ENCODE measurements around the gene PTPN6.

Gene PTPN6

GRCh38 chr12:6909421-6910145, 41.6 kb upstream of the PTPN6 start:
- Histone ChIP-seq H3K36me3 (ENCODE audit: insufficient read depth, low read length) (no peaks in the 10 kb centered on the region), H3K9ac (ENCODE audit: low read depth, low read length, poor library complexity, severe bottlenecking) (no peak overlapping the region), H3K9me3 (ENCODE audit: insufficient read depth, low read depth, low read length) (no peaks in the 10 kb centered on the region), H3K79me2 (ENCODE audit: insufficient read depth, low read length) (peaks cover 7% of the 10 kb centered on the region; the same call in 1 of the 2 replicates), H3K4me3 (ENCODE audit: low read length, poor library complexity, severe bottlenecking) (no peak overlapping the region), H4K20me1 (ENCODE audit: insufficient read depth, low read length, poor library complexity, severe bottlenecking) (no peaks in the 10 kb centered on the region), H3F3A (ENCODE audit: low read depth) (0 out of 2 replicates have a peak, but pooled peaks cover 4% of the 10 kb centered on the region), H3K4me2 (ENCODE audit: low read depth, low read length, poor library complexity, severe bottlenecking) (no peak overlapping the region), H3K27me3 (ENCODE audit: insufficient read depth, low read length, poor library complexity, severe bottlenecking) (no peaks in the 10 kb centered on the region), H3K4me1 (ENCODE audit: insufficient read depth, low read length, poor library complexity, severe bottlenecking) (peaks cover 16% of the 10 kb centered on the region), H2AFZ (ENCODE audit: low read length) (no peak overlapping the region), H3K9me2 (replicated peaks; ENCODE audit: low read depth, low read length) (no peaks in the 10 kb centered on the region)
- no peak for TF ChIP-seq CTCF (conservative IDR thresholded peaks at IDR 0.05; ENCODE audit: low read length)

GRCh38 chr12:6912164-6912935, 38.8 kb upstream of the PTPN6 start:
- Histone ChIP-seq H3K79me2 (ENCODE audit: insufficient read depth, low read length) (peaks cover 33% of the 10 kb centered on the region), H3F3A (ENCODE audit: low read depth) (0 out of 2 replicates have a peak, but pooled peaks cover 4% of the 10 kb centered on the region), H3K4me1 (ENCODE audit: insufficient read depth, low read length, poor library complexity, severe bottlenecking) (peaks cover 31% of the 10 kb centered on the region), H4K20me1 (ENCODE audit: insufficient read depth, low read length, poor library complexity, severe bottlenecking) (peaks cover 24% of the 10 kb centered on the region), H3K4me2 (ENCODE audit: low read depth, low read length, poor library complexity, severe bottlenecking) (no peak overlapping the region), H2AFZ (ENCODE audit: low read length) (no peak overlapping the region), H3K9ac (ENCODE audit: low read depth, low read length, poor library complexity, severe bottlenecking) (no peak overlapping the region), H3K9me2 (replicated peaks; ENCODE audit: low read depth, low read length) (no peaks in the 10 kb centered on the region), H3K4me3 (ENCODE audit: low read length, poor library complexity, severe bottlenecking) (no peak overlapping the region), H3K9me3 (ENCODE audit: insufficient read depth, low read depth, low read length) (no peaks in the 10 kb centered on the region), H3K36me3 (ENCODE audit: insufficient read depth, low read length) (peaks cover 6% of the 10 kb centered on the region; the same call in 1 of the 2 replicates), H3K27me3 (ENCODE audit: insufficient read depth, low read length, poor library complexity, severe bottlenecking) (no peaks in the 10 kb centered on the region)
- no peak for TF ChIP-seq CTCF (conservative IDR thresholded peaks at IDR 0.05; ENCODE audit: low read length)
- no peak for TF ChIP-seq EZH2phosphoT487 (IDR thresholded peaks at IDR 0.05; ENCODE audit: borderline replicate concordance)

- peaks cover 39% of the 10 kb centered on the region for H3K79me2 ChIP-seq (ENCODE audit: insufficient read depth, low read length)
- peak within 1 kb of the TSS; percentile 96 for H3K4me2 ChIP-seq (ENCODE audit: low read depth, low read length, poor library complexity, severe bottlenecking)
- peaks cover 32% of the 10 kb centered on the region for H3K4me1 ChIP-seq (ENCODE audit: insufficient read depth, low read length, poor library complexity, severe bottlenecking)
- no peaks in the 10 kb centered on the region for H3K9me2 ChIP-seq (replicated peaks; ENCODE audit: low read depth, low read length)
- H3K27me3 ChIP-seq (ENCODE audit: insufficient read depth, low read length, poor library complexity, severe bottlenecking): no peaks in the 10 kb centered on the region
- H2AFZ ChIP-seq (ENCODE audit: low read length): peak within 1 kb of the TSS; percentile 83
- 0 out of 2 replicates have a peak, but pooled peaks cover 4% of the 10 kb centered on the region for H3F3A ChIP-seq (ENCODE audit: low read depth)
- H3K9me3 ChIP-seq (ENCODE audit: insufficient read depth, low read depth, low read length): no peaks in the 10 kb centered on the region
- H3K36me3 ChIP-seq (ENCODE audit: insufficient read depth, low read length): peaks cover 14% of the 10 kb centered on the region; the same call in 1 of the 2 replicates
- peaks cover 24% of the 10 kb centered on the region for H4K20me1 ChIP-seq (ENCODE audit: insufficient read depth, low read length, poor library complexity, severe bottlenecking)
- H3K4me3 ChIP-seq (ENCODE audit: low read length, poor library complexity, severe bottlenecking): peak within 1 kb of the TSS; percentile 86
- peak within 1 kb of the TSS; percentile 80 for H3K9ac ChIP-seq (ENCODE audit: low read depth, low read length, poor library complexity, severe bottlenecking)
- no peak for TF ChIP-seq EZH2phosphoT487 (IDR thresholded peaks at IDR 0.05; ENCODE audit: borderline replicate concordance)
- no peak for TF ChIP-seq CTCF (conservative IDR thresholded peaks at IDR 0.05; ENCODE audit: low read length)
Observed at GRCh38 chr12:6914246-6914946, 36.8 kb upstream of the PTPN6 start, which contains the start of gene ENO2. Gene ENO2, plus strand, starts transcription at chr12:6914580. Its CDS starts 1,253 bp downstream, at chr12:6915833.

Data from Loucy (cell line).